ENCODE results near the gene ACKR2. TPM values are rescaled to one million over a fixed set of nuclear protein-coding genes. Genes with fewer than 3 reads are reported as not detected.

ACKR2 gene
- total RNA-seq, 1 donor from 2014 or later = 0.88 TPM

DNA sequence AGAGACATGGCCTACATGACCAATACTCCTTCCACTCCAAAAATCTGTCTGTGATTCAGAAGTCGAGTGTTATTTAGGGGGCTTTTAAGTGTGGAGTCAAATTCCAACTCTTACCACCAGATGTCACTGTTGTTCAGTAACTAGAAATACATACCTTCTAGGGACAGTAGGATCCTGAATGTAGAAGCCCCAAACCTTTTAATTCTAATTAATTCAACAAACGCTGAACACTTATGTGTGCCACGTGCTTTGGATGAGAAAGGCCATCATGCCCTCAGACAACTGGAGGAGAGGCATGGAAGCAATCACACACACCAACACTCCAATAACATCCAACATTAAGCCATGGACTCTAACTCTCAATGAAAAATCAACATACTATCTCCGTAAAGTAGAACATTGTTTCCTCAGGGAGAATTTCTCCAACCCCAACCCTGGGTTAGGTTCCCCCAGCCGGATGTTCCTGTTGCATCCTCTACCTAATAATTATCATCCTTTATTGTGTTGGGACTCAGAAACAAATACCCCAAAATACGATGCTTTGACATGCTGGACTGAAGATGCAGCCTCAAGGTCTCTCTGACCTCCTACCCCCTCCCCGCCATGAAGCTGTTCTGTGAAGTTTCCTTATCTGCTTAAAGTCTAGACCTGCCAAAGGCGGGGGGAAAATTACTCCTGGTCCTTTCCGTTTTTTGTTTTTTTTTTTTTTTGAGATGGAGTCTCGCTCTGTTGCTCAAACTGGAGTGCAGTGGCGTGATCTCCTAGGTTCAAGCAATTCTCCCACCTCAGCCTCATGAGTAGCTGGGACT lies 28.1 kb upstream of the ACKR2 start:
- Mint-ChIP-seq H3K4me1 (ENCODE audit: low read depth) (peaks cover 6% of the 10 kb centered on the region), H3K9me3 (no peaks in the 10 kb centered on the region), H3K4me3 (no peak overlapping the region), H3K36me3 (ENCODE audit: low read depth) (peaks cover 14% of the 10 kb centered on the region), H3K27me3 (ENCODE audit: insufficient read depth) (no peaks in the 10 kb centered on the region), H3K27ac (no peak overlapping the region)
- intact Hi-C loops (cut with micrococcal nuclease) = loop anchor here (1.0 to 2.0 kb wide), 4 partner anchors 23 to 100 kb away; partner anchors contain the start of gene HIGD1A
- DNase-seq (ENCODE audit: low spot score) = no peak

GRCh38 chr3:42786212-42786611 lies 23.0 kb upstream of the ACKR2 start:
- Mint-ChIP-seq H3K4me1 (ENCODE audit: low read depth) (peaks cover 6% of the 10 kb centered on the region), H3K27ac (no peak overlapping the region), H3K27me3 (ENCODE audit: insufficient read depth) (no peaks in the 10 kb centered on the region), H3K4me3 (no peak overlapping the region), H3K9me3 (no peaks in the 10 kb centered on the region), H3K36me3 (ENCODE audit: low read depth) (peaks cover 23% of the 10 kb centered on the region)
- no peak for DNase-seq (ENCODE audit: low spot score)
- intact Hi-C loops (cut with micrococcal nuclease) = no loop called here

GRCh38 chr3:42786631-42787030 lies 22.6 kb upstream of the ACKR2 start:
- Mint-ChIP-seq H3K36me3 (ENCODE audit: low read depth) (peaks cover 23% of the 10 kb centered on the region), H3K9me3 (no peaks in the 10 kb centered on the region), H3K4me3 (no peak overlapping the region), H3K27me3 (ENCODE audit: insufficient read depth) (no peaks in the 10 kb centered on the region), H3K4me1 (ENCODE audit: low read depth) (peaks cover 6% of the 10 kb centered on the region), H3K27ac (no peak overlapping the region)
- intact Hi-C loops (cut with micrococcal nuclease) = no loop called here
- no peak for DNase-seq (ENCODE audit: low spot score)

GRCh38 chr3:42790714-42791229 lies 18.5 kb upstream of the ACKR2 start:
- intact Hi-C loops (cut with micrococcal nuclease) = no loop called here
- Mint-ChIP-seq H3K27ac (no peak overlapping the region), H3K4me1 (ENCODE audit: low read depth) (peaks cover 6% of the 10 kb centered on the region), H3K36me3 (ENCODE audit: low read depth) (peaks cover 26% of the 10 kb centered on the region), H3K4me3 (no peak overlapping the region), H3K27me3 (ENCODE audit: insufficient read depth) (no peaks in the 10 kb centered on the region), H3K9me3 (no peaks in the 10 kb centered on the region)
- DNase-seq (ENCODE audit: low spot score) = no peak

GRCh38 chr3:42795621-42796181 lies 13.5 kb upstream of the ACKR2 start:
- no peak for DNase-seq (ENCODE audit: low spot score)
- no peaks in the 10 kb centered on the region for H3K9me3 Mint-ChIP-seq
- peaks cover 23% of the 10 kb centered on the region for H3K36me3 Mint-ChIP-seq (ENCODE audit: low read depth)
- no peak overlapping the region for H3K4me3 Mint-ChIP-seq
- H3K27me3 Mint-ChIP-seq (ENCODE audit: insufficient read depth) = no peaks in the 10 kb centered on the region
- H3K4me1 Mint-ChIP-seq (ENCODE audit: low read depth) = peaks cover 11% of the 10 kb centered on the region
- intact Hi-C loops (cut with micrococcal nuclease) = no loop called here
- no peak overlapping the region for H3K27ac Mint-ChIP-seq

GRCh38 chr3:42796332-42796885 lies 12.8 kb upstream of the ACKR2 start:
- peaks cover 13% of the 10 kb centered on the region for H3K4me1 Mint-ChIP-seq (ENCODE audit: low read depth)
- peaks cover 25% of the 10 kb centered on the region for H3K36me3 Mint-ChIP-seq (ENCODE audit: low read depth)
- no peak overlapping the region for H3K27ac Mint-ChIP-seq
- intact Hi-C loops (cut with micrococcal nuclease) = no loop called here
- H3K9me3 Mint-ChIP-seq = no peaks in the 10 kb centered on the region
- DNase-seq (ENCODE audit: low spot score) = no peak
- H3K4me3 Mint-ChIP-seq = no peak overlapping the region
- H3K27me3 Mint-ChIP-seq (ENCODE audit: insufficient read depth) = no peaks in the 10 kb centered on the region

- Mint-ChIP-seq H3K4me1 (ENCODE audit: low read depth) (peaks cover 35% of the 10 kb centered on the region), H3K27ac (no peak overlapping the region), H3K9me3 (no peaks in the 10 kb centered on the region), H3K36me3 (ENCODE audit: low read depth) (peaks cover 20% of the 10 kb centered on the region), H3K4me3 (no peak overlapping the region), H3K27me3 (ENCODE audit: insufficient read depth) (no peaks in the 10 kb centered on the region)
- no peak for DNase-seq (ENCODE audit: low spot score)
- intact Hi-C loops (cut with micrococcal nuclease) = no loop called here
Measured at GRCh38 chr3:42799376-42799775, 9.9 kb upstream of the ACKR2 start.

DNA sequence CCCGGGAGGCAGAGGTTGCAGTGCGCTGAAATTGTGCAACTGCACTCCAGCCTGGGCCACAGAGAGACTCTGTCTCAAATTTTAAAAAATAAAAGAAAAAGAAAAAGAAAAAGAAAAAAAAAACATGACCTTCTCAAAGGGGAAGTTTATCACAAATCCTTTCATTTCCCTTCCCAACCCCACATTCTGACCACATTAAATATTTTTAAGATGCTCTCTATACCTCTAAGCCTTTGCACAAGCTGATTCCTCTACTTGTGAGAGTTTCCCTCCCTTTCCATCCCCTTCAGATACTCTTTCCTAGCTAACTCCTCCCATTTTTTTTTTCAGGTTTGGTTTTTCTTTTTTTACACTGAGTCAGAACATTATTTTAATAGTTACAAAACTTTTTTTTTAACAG lies 9.0 kb upstream of the ACKR2 start:
- H3K27me3 Mint-ChIP-seq (ENCODE audit: insufficient read depth) = peaks cover 2% of the 10 kb centered on the region
- H3K36me3 Mint-ChIP-seq (ENCODE audit: low read depth) = peaks cover 20% of the 10 kb centered on the region
- intact Hi-C loops (cut with micrococcal nuclease) = loop anchor here (5.0 to 10.0 kb wide), 2 partner anchors 487 to 1535 kb away; partner anchors contain the start of genes SNRK and TCAIM
- no peaks in the 10 kb centered on the region for H3K9me3 Mint-ChIP-seq
- no peak overlapping the region for H3K27ac Mint-ChIP-seq
- peaks cover 43% of the 10 kb centered on the region for H3K4me1 Mint-ChIP-seq (ENCODE audit: low read depth)
- DNase-seq (ENCODE audit: low spot score) = no peak
- no peak overlapping the region for H3K4me3 Mint-ChIP-seq

- Mint-ChIP-seq H3K36me3 (ENCODE audit: low read depth) (peaks cover 17% of the 10 kb centered on the region), H3K9me3 (no peaks in the 10 kb centered on the region), H3K4me3 (no peak overlapping the region), H3K27me3 (ENCODE audit: insufficient read depth) (peaks cover 9% of the 10 kb centered on the region), H3K4me1 (ENCODE audit: low read depth) (peaks cover 43% of the 10 kb centered on the region), H3K27ac (no peak overlapping the region)
- no peak for DNase-seq (ENCODE audit: low spot score)
- intact Hi-C loops (cut with micrococcal nuclease) = loop anchor here (5.0 to 10.0 kb wide), 2 partner anchors 486 to 1534 kb away; partner anchors contain the start of genes SNRK and TCAIM
Measured at GRCh38 chr3:42801048-42801620, 8.1 kb upstream of the ACKR2 start.

DNA sequence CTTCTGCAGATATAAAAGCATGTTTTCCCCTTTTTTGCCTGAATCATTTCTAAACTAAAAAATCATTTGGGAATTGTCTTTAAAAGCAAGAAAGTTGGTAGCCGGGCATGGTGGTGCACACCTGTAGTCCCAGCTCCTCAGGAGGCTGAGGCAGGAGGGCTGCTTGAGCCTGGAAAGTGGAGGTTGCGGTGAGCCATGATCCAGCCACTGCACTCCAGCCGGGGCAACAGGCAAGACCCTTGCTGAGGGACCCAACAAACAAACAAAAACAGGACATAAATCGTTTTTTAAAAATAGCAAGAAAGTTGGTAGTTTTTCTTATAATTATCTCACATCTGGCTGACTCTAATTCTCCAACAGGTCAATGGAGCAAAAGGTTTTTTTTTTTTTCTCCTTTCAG lies 7.5 kb upstream of the ACKR2 start:
- Mint-ChIP-seq H3K27me3 (ENCODE audit: insufficient read depth) (peaks cover 14% of the 10 kb centered on the region), H3K9me3 (no peaks in the 10 kb centered on the region), H3K4me1 (ENCODE audit: low read depth) (peaks cover 43% of the 10 kb centered on the region), H3K27ac (no peak overlapping the region), H3K36me3 (ENCODE audit: low read depth) (peaks cover 17% of the 10 kb centered on the region), H3K4me3 (no peak overlapping the region)
- DNase-seq (ENCODE audit: low spot score) = no peak
- intact Hi-C loops (cut with micrococcal nuclease) = loop anchor here (5.0 to 10.0 kb wide), 2 partner anchors 486 to 1533 kb away; partner anchors contain the start of genes SNRK and TCAIM

DNA sequence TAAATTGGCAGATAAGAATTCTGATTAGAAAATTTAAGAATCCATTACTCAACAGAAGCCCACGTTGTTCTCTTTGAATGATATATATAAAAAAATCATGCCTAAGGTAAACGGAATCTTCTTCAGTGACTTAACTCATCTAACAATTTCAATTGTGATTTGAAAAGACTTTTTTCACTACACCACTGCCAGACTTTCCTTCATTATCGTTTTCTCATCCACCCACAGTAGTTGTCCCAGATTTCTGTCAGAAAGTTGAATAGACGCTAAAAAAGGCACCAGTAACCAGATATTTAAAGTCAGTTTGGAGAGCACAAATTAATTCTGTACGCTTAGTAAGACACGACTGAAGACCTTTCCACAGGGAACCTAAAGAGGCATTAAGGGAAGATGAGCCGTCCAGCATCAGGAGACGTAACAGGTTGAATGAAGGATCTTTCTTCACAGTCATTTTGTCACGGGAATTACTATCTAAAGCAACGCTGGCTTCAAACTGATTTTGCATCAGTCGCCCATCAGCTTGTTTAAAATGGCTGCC lies 6.3 kb upstream of the ACKR2 start:
- Mint-ChIP-seq H3K27me3 (ENCODE audit: insufficient read depth) (peaks cover 22% of the 10 kb centered on the region), H3K4me1 (ENCODE audit: low read depth) (peaks cover 43% of the 10 kb centered on the region), H3K36me3 (ENCODE audit: low read depth) (peaks cover 17% of the 10 kb centered on the region), H3K27ac (no peak overlapping the region), H3K9me3 (no peaks in the 10 kb centered on the region), H3K4me3 (peak overlapping the region; percentile 99)
- no peak for DNase-seq (ENCODE audit: low spot score)
- intact Hi-C loops (cut with micrococcal nuclease) = loop anchor here (5.0 to 10.0 kb wide), 2 partner anchors 484 to 1532 kb away; partner anchors contain the start of genes SNRK and TCAIM

GRCh38 chr3:42803414-42804105 lies 5.7 kb upstream of the ACKR2 start:
- intact Hi-C loops (cut with micrococcal nuclease) = loop anchor here (1.0 to 10.0 kb wide), 10 partner anchors 22 to 1531 kb away; partner anchors contain the start of genes ABHD5, CCDC13, NKTR and SNRK
- H3K36me3 Mint-ChIP-seq (ENCODE audit: low read depth) = peaks cover 17% of the 10 kb centered on the region
- H3K4me1 Mint-ChIP-seq (ENCODE audit: low read depth) = peaks cover 43% of the 10 kb centered on the region
- peak overlapping the region; percentile 99 for H3K4me3 Mint-ChIP-seq
- peak overlapping the region; percentile 90 for H3K27ac Mint-ChIP-seq
- no peaks in the 10 kb centered on the region for H3K9me3 Mint-ChIP-seq
- peaks cover 23% of the 10 kb centered on the region for H3K27me3 Mint-ChIP-seq (ENCODE audit: insufficient read depth)
- peak; percentile 40 for DNase-seq (ENCODE audit: low spot score)

Data from activated T-helper 1 cell treated with anti-CD3 and anti-CD28 coated beads, Interleukin-12 subunit alpha, Interleukin-12 subunit beta, Interleukin-2, Interleukin-4 antibody, amounts not matched to agents 30 ng/mL and 10 ng/mL and 1 ng/mL, durations not matched to agents 14 hours and 24 hours and 36 hours (primary cell).